ENCODE results near the gene LRRC56. TPM values are rescaled to one million over a fixed set of nuclear protein-coding genes. Genes with fewer than 3 reads are reported as not detected.

Gene LRRC56
- polyA plus RNA-seq, 2 donors, result 1.7 to 4.0 TPM

DNA sequence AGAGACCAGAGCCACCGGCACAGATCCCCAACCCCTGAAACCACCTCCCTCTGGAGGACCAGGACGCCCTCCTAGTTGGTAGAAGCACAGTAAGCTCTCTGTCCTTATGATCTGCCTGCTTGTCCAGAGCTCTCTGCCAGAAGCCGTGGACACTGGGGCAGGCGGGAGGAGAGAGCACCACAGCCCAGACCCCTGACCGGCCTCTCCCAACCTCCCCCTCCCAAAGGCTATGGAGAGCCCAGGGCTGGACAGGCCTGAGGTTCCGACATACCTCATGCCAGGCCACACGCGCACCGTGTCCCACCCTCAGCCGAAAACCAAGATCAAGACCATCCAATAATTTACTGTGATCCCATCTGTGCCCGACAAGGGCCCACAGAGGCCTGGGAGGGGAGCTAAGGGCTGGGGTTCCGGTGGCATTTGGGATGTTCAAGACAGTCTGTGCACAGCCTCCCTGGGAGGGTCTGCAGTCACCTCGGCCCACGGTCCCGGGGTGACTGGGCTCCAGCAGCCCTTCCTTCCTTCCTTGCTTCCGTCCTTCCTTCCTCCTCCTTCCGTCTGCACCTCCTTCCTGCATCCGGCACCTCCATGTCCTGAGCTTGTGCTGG, 5.3 kb upstream of the LRRC56 start:
- Histone ChIP-seq H3K4me1 (ENCODE audit: control insufficient read depth in 2 of 2, insufficient read depth in 2 of 2, low read length in 1 of 2) (peaks cover 5 to 26% of the 10 kb centered on the region in 2 donors), H3K9me3 (ENCODE audit: control insufficient read depth in 2 of 2, insufficient read depth in 1 of 2, low read depth in 1 of 2, low read length in 1 of 2) (no peaks in the 10 kb centered on the region), H3K27ac (ENCODE audit: low read depth in 2 of 2, low read length in 1 of 2) (no peak overlapping the region), H3K36me3 (ENCODE audit: control insufficient read depth in 2 of 2, insufficient read depth in 2 of 2, low read length in 1 of 2) (peaks cover 0 to 38% of the 10 kb centered on the region in 2 donors), H3K4me3 (ENCODE audit: low read depth in 1 of 2, low read length in 2 of 2) (no peak overlapping the region), H3K27me3 (ENCODE audit: control insufficient read depth in 1 of 2, insufficient read depth in 2 of 2, low read length in 2 of 2) (no peaks in the 10 kb centered on the region)
- WGBS, 2 donors, result 80 to 84% methylated on average over 18 of the region's 18 CpGs

GRCh38 chr11:532527-532985, 4.8 kb upstream of the LRRC56 start:
- Histone ChIP-seq H3K4me3 (ENCODE audit: low read depth in 1 of 2, low read length in 2 of 2) (no peak overlapping the region), H3K9me3 (ENCODE audit: control insufficient read depth in 2 of 2, insufficient read depth in 1 of 2, low read depth in 1 of 2, low read length in 1 of 2) (no peaks in the 10 kb centered on the region), H3K27me3 (ENCODE audit: control insufficient read depth in 1 of 2, insufficient read depth in 2 of 2, low read length in 2 of 2) (no peaks in the 10 kb centered on the region), H3K4me1 (ENCODE audit: control insufficient read depth in 2 of 2, insufficient read depth in 2 of 2, low read length in 1 of 2) (peaks cover 5 to 30% of the 10 kb centered on the region in 2 donors), H3K36me3 (ENCODE audit: control insufficient read depth in 2 of 2, insufficient read depth in 2 of 2, low read length in 1 of 2) (peaks cover 0 to 38% of the 10 kb centered on the region in 2 donors), H3K27ac (ENCODE audit: low read depth in 2 of 2, low read length in 1 of 2) (no peak overlapping the region)
- 77 to 88% methylated on average over 23 of the region's 23 CpGs for WGBS, 2 donors

- Histone ChIP-seq H3K9me3 (ENCODE audit: control insufficient read depth in 2 of 2, insufficient read depth in 1 of 2, low read depth in 1 of 2, low read length in 1 of 2) (no peaks in the 10 kb centered on the region), H3K4me3 (ENCODE audit: low read depth in 1 of 2, low read length in 2 of 2) (no peak overlapping the region), H3K4me1 (ENCODE audit: control insufficient read depth in 2 of 2, insufficient read depth in 2 of 2, low read length in 1 of 2) (peaks cover 5 to 32% of the 10 kb centered on the region in 2 donors), H3K27me3 (ENCODE audit: control insufficient read depth in 1 of 2, insufficient read depth in 2 of 2, low read length in 2 of 2) (no peaks in the 10 kb centered on the region), H3K36me3 (ENCODE audit: control insufficient read depth in 2 of 2, insufficient read depth in 2 of 2, low read length in 1 of 2) (peaks cover 0 to 38% of the 10 kb centered on the region in 2 donors), H3K27ac (ENCODE audit: low read depth in 2 of 2, low read length in 1 of 2) (no peak overlapping the region)
- 84 to 85% methylated on average over 33 of the region's 33 CpGs for WGBS, 2 donors
Measured at GRCh38 chr11:532986-533585, 4.2 kb upstream of the LRRC56 start.

DNA sequence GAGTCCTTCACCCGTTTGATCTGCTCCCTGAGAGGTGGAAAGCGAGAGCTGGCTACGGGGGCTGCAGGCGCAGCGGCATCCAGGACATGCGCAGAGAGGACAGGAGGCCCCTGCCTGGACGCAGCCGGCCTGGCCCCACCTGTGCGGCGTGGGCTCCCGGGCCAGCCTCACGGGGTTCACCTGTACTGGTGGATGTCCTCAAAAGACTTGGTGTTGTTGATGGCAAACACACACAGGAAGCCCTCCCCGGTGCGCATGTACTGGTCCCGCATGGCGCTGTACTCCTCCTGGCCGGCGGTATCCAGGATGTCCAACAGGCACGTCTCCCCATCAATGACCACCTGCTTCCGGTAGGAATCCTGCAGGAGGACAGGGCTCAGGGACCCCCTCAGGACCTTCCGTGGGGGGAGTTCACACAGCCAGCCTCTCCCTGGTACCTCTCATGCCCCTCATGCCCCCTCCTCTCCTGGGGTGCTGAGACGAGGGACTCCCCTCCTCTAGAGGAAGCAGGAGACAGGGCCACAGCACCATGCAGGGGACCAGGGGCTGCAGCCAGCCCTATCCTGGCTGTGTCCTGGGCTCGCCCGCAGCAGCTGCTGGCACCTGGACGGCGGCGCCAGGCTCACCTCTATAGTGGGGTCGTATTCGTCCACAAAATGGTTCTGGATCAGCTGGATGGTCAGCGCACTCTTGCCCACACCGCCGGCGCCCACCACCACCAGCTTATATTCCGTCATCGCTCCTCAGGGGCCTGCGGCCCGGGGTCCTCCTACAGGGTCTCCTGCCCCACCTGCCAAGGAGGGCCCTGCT, 3.5 kb upstream of the LRRC56 start:
- H3K9me3 ChIP-seq (ENCODE audit: control insufficient read depth in 2 of 2, insufficient read depth in 1 of 2, low read depth in 1 of 2, low read length in 1 of 2), result no peaks in the 10 kb centered on the region
- 87 to 88% methylated on average over 36 to 37 of the region's 37 CpGs for WGBS, 2 donors
- H3K4me1 ChIP-seq (ENCODE audit: control insufficient read depth in 2 of 2, insufficient read depth in 2 of 2, low read length in 1 of 2), result peaks cover 5 to 32% of the 10 kb centered on the region in 2 donors
- no peaks in the 10 kb centered on the region for H3K27me3 ChIP-seq (ENCODE audit: control insufficient read depth in 1 of 2, insufficient read depth in 2 of 2, low read length in 2 of 2)
- peak overlapping the region; percentile 24 to 60 for H3K27ac ChIP-seq (ENCODE audit: low read depth in 2 of 2, low read length in 1 of 2)
- H3K4me3 ChIP-seq (ENCODE audit: low read depth in 1 of 2, low read length in 2 of 2), result peak overlapping the region; percentile 72 to 81
- H3K36me3 ChIP-seq (ENCODE audit: control insufficient read depth in 2 of 2, insufficient read depth in 2 of 2, low read length in 1 of 2), result peaks cover 0 to 37% of the 10 kb centered on the region in 2 donors

DNA sequence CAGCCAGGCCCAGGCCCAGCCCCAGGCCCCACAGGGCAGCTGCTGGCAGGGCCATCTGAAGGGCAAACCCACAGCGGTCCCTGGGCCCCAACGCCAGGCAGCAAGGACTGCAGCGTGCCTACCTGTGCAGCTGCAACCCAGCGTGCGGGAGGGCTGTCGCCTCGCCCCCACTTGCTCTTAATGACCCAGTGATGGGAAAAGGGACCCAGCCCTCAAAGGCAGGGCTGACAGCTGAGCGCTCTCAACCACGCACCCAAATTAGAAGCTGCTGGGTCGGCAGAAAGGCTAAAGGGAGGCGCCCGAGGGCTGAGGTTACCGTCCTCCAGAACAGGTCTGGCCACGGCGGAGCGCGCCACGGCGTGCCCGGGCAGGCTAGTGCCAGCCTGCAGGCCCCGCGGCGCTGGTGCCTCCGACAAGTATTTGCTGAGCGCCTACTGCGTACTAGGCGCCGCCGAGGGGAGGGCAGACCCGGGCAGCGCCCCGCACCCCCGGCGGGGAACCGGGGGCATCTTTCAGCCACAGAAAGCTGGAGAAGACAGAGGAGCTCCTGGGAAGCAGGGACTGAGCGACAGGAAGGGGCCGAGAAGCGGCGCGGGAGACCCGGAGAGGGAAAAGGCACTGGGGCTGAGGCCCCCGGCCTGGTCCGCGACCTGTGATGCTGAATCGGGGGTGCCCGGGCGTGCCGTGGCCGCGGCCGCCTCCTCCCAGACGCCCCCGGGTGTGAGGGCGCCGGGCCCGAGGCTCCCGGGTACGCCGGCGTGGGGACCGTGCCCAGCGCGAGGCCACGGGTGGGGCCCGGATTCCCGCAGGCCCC, 2.7 kb upstream of the LRRC56 start:
- peak overlapping the region; percentile 82 to 97 for H3K27ac ChIP-seq (ENCODE audit: low read depth in 2 of 2, low read length in 1 of 2)
- H3K36me3 ChIP-seq (ENCODE audit: control insufficient read depth in 2 of 2, insufficient read depth in 2 of 2, low read length in 1 of 2), result peaks cover 0 to 35% of the 10 kb centered on the region in 2 donors
- no peaks in the 10 kb centered on the region for H3K9me3 ChIP-seq (ENCODE audit: control insufficient read depth in 2 of 2, insufficient read depth in 1 of 2, low read depth in 1 of 2, low read length in 1 of 2)
- H3K4me1 ChIP-seq (ENCODE audit: control insufficient read depth in 2 of 2, insufficient read depth in 2 of 2, low read length in 1 of 2), result peaks cover 5 to 32% of the 10 kb centered on the region in 2 donors
- H3K27me3 ChIP-seq (ENCODE audit: control insufficient read depth in 1 of 2, insufficient read depth in 2 of 2, low read length in 2 of 2), result no peaks in the 10 kb centered on the region
- 5% methylated on average over 57 to 66 of the region's 66 CpGs for WGBS, 2 donors
- H3K4me3 ChIP-seq (ENCODE audit: low read depth in 1 of 2, low read length in 2 of 2), result peak overlapping the region; percentile 72 to 81

DNA sequence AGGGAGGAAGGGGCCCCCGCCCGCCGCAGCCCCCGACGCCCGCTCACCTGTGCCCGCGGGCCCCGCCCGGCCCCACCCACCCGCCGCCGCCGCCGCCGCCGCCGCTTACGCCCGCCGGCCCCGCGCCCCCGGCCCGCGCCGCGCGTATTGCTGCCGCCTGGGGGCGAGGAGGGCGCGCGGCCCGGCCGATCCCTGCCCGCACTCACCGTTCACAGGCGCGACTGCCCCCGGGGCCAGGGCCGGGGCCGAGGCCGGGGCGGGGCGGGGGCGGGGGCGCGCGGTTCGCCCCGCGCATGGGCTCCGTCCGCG, 2.2 kb upstream of the LRRC56 start:
- H3K4me3 ChIP-seq (ENCODE audit: low read depth in 1 of 2, low read length in 2 of 2), result peak overlapping the region; percentile 72 to 81
- peak overlapping the region; percentile 82 to 97 for H3K27ac ChIP-seq (ENCODE audit: low read depth in 2 of 2, low read length in 1 of 2)
- 1% methylated on average over 55 of the region's 56 CpGs; no CpG with 5 or more reads in 1 of the 2 donors for WGBS, 2 donors
- no peaks in the 10 kb centered on the region for H3K9me3 ChIP-seq (ENCODE audit: control insufficient read depth in 2 of 2, insufficient read depth in 1 of 2, low read depth in 1 of 2, low read length in 1 of 2)
- peaks cover 0 to 35% of the 10 kb centered on the region in 2 donors for H3K36me3 ChIP-seq (ENCODE audit: control insufficient read depth in 2 of 2, insufficient read depth in 2 of 2, low read length in 1 of 2)
- no peaks in the 10 kb centered on the region for H3K27me3 ChIP-seq (ENCODE audit: control insufficient read depth in 1 of 2, insufficient read depth in 2 of 2, low read length in 2 of 2)
- peaks cover 5 to 29% of the 10 kb centered on the region in 2 donors for H3K4me1 ChIP-seq (ENCODE audit: control insufficient read depth in 2 of 2, insufficient read depth in 2 of 2, low read length in 1 of 2)

DNA sequence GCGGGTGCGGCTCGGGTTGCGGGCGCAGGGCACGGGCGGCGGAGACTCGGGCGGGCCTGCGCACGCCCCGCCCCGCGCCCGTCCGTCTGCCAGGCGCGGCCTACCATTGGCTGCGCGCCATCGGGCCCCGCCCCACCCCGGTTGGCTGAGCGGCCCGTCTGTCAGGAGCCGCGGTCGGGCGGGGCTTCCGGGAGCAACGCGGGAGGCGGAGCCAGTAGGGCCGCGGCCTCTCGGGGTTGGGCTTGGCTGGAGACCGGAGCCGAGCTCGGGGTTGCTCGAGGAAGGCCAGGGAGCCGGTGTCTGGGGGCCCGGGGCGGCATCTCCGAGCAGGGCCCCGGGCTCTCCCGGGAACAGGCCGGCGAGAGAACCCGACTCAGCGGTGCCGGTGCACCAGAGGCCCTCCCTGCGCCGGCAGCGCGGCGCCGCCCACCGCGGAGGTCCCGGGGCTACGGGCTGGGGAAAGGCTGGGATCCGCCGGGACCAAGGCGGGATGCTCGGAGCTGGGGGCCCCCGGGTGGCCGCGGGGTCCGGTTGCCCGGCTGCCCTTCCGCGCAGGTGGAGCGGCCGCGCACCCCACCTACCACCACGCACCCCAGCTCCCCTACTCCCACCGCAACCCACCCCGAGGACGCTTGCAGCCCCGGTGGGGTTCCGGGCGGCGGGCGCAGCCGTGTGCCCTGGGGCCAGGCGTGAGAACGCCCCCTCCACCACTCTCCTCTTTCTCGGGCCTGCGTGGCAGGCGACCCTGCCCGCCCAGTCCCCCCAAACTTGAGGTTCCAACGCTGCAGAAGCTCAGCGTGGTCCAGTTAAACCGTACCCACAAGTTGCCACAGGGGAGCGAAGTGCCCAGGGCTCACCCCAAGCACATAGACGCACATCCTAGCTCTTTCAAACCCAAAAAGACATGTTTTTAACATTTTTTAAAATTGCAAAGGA, 1.5 kb upstream of the LRRC56 start, which contains the start of gene HRAS:
Gene HRAS (minus strand): TSS at position 58 of the 936 bp plus-strand sequence.
- Histone ChIP-seq H3K9me3 (ENCODE audit: control insufficient read depth in 2 of 2, insufficient read depth in 1 of 2, low read depth in 1 of 2, low read length in 1 of 2) (no peaks in the 10 kb centered on the region), H3K4me1 (ENCODE audit: control insufficient read depth in 2 of 2, insufficient read depth in 2 of 2, low read length in 1 of 2) (peaks cover 5 to 29% of the 10 kb centered on the region in 2 donors), H3K36me3 (ENCODE audit: control insufficient read depth in 2 of 2, insufficient read depth in 2 of 2, low read length in 1 of 2) (peaks cover 0 to 35% of the 10 kb centered on the region in 2 donors), H3K27ac (ENCODE audit: low read depth in 2 of 2, low read length in 1 of 2) (peak within 1 kb of the TSS; percentile 82 to 97), H3K4me3 (ENCODE audit: low read depth in 1 of 2, low read length in 2 of 2) (peak within 1 kb of the TSS; percentile 72 to 81), H3K27me3 (ENCODE audit: control insufficient read depth in 1 of 2, insufficient read depth in 2 of 2, low read length in 2 of 2) (no peaks in the 10 kb centered on the region)
- 2% methylated on average over 65 to 97 of the region's 97 CpGs for WGBS, 2 donors

- Histone ChIP-seq H3K27ac (ENCODE audit: low read depth in 2 of 2, low read length in 1 of 2) (peak overlapping the region in 1 of 2 donors; percentile 0), H3K9me3 (ENCODE audit: control insufficient read depth in 2 of 2, insufficient read depth in 1 of 2, low read depth in 1 of 2, low read length in 1 of 2) (no peaks in the 10 kb centered on the region), H3K4me3 (ENCODE audit: low read depth in 1 of 2, low read length in 2 of 2) (peak overlapping the region; percentile 20 to 41), H3K36me3 (ENCODE audit: control insufficient read depth in 2 of 2, insufficient read depth in 2 of 2, low read length in 1 of 2) (peaks cover 0 to 16% of the 10 kb centered on the region in 2 donors), H3K4me1 (ENCODE audit: control insufficient read depth in 2 of 2, insufficient read depth in 2 of 2, low read length in 1 of 2) (peaks cover 5 to 23% of the 10 kb centered on the region in 2 donors), H3K27me3 (ENCODE audit: control insufficient read depth in 1 of 2, insufficient read depth in 2 of 2, low read length in 2 of 2) (no peaks in the 10 kb centered on the region)
- 40 to 45% methylated on average over 19 of the region's 19 CpGs for WGBS, 2 donors
Measured at GRCh38 chr11:537622-538430, 499 bp downstream of the LRRC56 start.

All from esophagus (tissue), 2 donors.